GM12891 (cell line): ENCODE results near the gene SLC6A12.

Experiments used
- POLR2A ChIP-seq: IDR thresholded peaks from 2 replicates; pipeline ENCODE4 v1.6.1; 2011; ENCODE audit warnings: low read depth, low read length, control low read depth
- POLR2AphosphoS5 ChIP-seq: IDR thresholded peaks from 2 replicates; pipeline ENCODE4 v1.6.1; 2011; ENCODE audit warnings: low read depth, low read length, control low read depth
- SPI1 ChIP-seq: IDR thresholded peaks from 2 replicates; pipeline ENCODE4 v1.6.1; 2011; ENCODE audit warnings: low read depth, low read length, control low read depth
- TAF1 ChIP-seq: IDR thresholded peaks from 2 replicates; pipeline ENCODE4 v1.6.1; 2011; ENCODE audit warnings: low read depth, low read length, control low read depth

DNA sequence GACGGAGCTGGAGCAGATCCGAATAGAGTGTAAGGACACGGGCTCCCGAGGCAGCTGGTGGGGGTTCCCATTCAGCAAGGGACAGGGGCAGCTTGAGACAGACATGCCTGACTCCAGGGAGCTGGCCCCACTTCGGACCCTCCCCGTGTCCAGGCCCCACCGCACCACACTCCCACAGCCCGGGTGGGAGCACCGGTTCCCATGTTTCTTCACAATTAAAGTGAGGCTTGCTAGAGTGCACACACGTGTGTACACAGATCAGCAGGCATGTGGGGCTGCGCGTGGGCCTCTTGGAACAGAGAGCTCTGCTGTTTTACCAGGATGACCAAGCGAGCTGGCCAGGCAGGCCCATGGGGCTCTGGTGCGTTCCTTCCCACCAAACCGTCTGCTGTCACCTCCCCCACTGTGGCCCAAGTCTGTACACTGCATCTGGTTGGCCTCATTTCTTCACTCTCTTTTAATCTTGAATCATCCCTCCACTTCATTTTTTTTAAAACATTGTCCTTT is 48.0 kb downstream of the SLC6A12 start:
- TF ChIP-seq POLR2A (no peak), POLR2AphosphoS5 (no peak), TAF1 (no peak), SPI1 (no peak)
